ENCODE measurements around the gene ITFG2.

GRCh38 chr12:2829275-2829674, 16.8 kb downstream of the ITFG2 start:
- TF ChIP-seq EZH2 (IDR thresholded peaks at IDR 0.05; ENCODE audit: insufficient read depth, poor library complexity, severe bottlenecking): no peak
- TF ChIP-seq EZH2phosphoT487 (IDR thresholded peaks at IDR 0.05; ENCODE audit: insufficient read depth, low read depth): no peak

Data from GM23248 (cell line).